ES-I3 (cell line): ENCODE data around the gene HYDIN.
A peak's percentile ranks its signal among the peaks of the same experiment; 100 is the strongest.
"Not testable (repeated sequence)": the region's sequence is repeated elsewhere in the genome, so short reads cannot be mapped to it uniquely, and the experiment has no call there.

Source experiments
- H3K36me3 ChIP-seq: 2 replicates; pipeline ENCODE4 v1.6.1; 2013; ENCODE audit warnings: mild to moderate bottlenecking, low read length, control low read depth, moderate library complexity; ENCODE audit not compliant: insufficient read depth
- H3K4me1 ChIP-seq: 2 replicates; pipeline ENCODE4 v1.6.1; 2013; ENCODE audit warnings: mild to moderate bottlenecking, control low read depth, low read length; ENCODE audit not compliant: insufficient read depth
- H3K9ac ChIP-seq: 2 replicates; pipeline ENCODE4 v1.6.1; 2013; ENCODE audit warnings: low read depth, mild to moderate bottlenecking, low read length, moderate library complexity
- H3K9me3 ChIP-seq: 2 replicates; pipeline ENCODE4 v1.6.1; 2013; ENCODE audit warnings: mild to moderate bottlenecking, low read length, moderate library complexity; ENCODE audit not compliant: control insufficient read depth, insufficient read depth

HYDIN gene

DNA sequence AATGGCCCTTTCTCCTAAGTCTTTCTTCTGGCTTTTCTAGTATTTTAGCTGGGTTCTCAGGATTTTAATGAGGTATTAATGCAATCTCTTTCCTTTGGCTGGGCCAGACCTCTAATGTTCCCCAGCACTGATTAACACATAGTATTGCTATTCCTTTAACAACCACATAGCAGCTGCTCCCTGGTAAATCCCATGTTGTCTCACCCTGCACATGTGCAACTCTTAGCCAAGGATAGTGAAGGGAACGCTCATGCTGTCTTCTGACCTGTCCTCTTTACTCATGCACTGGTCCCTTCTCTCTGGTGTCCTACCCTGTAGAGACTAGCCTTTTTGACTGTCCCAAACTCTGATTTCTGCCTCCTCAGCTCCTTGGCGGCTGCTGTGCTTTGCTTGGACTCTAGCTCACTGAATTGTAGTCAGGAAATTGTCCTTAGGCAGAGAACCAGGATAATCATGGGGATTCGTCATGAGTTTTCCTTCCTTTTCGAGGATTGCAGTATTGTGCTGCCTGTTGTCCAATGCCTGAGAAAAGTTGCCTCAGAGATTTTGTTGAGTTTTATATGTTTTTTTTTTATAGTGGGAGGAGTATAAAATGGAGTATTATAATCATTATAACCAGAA, 406.9 kb downstream of the HYDIN start:
- not testable (repeated sequence) for H3K4me1 ChIP-seq, H3K9me3 ChIP-seq, H3K36me3 ChIP-seq, H3K9ac ChIP-seq

DNA sequence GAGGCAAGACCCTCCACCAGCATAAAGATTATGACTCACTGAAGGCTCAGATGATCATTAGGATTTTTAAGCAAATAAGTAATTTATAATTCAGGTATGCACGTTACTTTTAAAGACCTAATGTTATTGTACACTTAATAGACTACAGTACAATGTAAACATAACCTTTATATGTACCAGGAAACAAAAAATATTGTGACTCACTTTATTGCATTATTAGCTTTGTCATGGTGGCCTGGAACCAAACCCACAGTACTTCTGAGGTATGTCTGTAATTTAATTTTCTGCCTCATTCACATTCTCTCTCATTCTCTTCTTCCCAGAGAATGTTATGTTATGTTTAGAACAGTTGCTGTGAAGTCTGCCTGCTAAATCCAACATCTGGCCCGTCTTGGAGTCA, 407.8 kb downstream of the HYDIN start:
- not testable (repeated sequence) for H3K4me1 ChIP-seq, H3K9me3 ChIP-seq, H3K9ac ChIP-seq, H3K36me3 ChIP-seq

DNA sequence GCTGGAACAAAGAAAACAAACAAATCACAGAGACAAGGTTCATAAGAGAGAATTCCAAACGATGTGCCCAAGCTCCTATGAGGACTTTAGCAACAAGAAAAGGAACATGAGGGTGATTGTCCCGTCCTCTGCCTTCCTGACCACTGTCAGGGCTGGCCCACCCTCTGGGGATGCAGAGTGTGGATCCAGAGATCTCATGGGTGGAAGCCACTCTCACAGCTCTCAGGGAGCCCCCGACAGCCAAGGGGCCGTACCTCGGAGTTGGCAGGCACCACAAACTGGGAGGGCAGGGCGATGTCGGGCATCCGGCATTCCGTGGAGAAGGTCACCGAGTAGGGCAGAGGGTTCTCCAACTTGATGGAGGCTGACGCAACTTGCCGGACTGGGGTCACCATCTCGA, 412.4 kb downstream of the HYDIN start:
- not testable (repeated sequence) for H3K9ac ChIP-seq, H3K9me3 ChIP-seq, H3K4me1 ChIP-seq, H3K36me3 ChIP-seq

- no peaks in the 10 kb centered on the region for H3K4me1 ChIP-seq
- no peaks in the 10 kb centered on the region for H3K9me3 ChIP-seq
- no peaks in the 10 kb centered on the region for H3K36me3 ChIP-seq
- H3K9ac ChIP-seq = no peak overlapping the region
These were observed 421.0 kb downstream of the HYDIN start for GRCh38 chr16:70809392-70810060.

GRCh38 chr16:70808371-70808770, 422.2 kb downstream of the HYDIN start:
- no peak overlapping the region for H3K9ac ChIP-seq
- H3K9me3 ChIP-seq = no peaks in the 10 kb centered on the region
- H3K36me3 ChIP-seq = no peaks in the 10 kb centered on the region
- no peaks in the 10 kb centered on the region for H3K4me1 ChIP-seq

DNA sequence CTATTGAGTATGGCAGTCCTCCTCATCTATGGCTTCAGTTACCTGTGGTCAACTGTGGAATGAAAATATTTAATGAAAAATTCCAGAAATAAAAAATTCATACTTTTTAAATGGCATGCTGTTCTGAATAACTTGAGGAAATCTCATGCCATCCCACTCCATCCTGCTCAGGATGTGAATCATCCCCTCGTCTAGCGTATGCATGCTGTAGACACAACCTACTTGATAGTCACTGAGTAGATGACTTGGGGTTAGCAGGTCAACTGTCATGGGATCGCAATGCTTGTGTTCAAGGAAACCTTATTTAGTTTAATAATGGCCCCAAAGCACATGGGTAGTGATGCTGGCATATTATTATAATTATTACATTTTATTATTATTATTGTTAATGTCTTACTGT, 424.7 kb downstream of the HYDIN start:
- Histone ChIP-seq H3K9ac (no peak overlapping the region), H3K9me3 (no peaks in the 10 kb centered on the region), H3K4me1 (peaks cover 5% of the 10 kb centered on the region; the same call in 1 of the 2 replicates), H3K36me3 (no peaks in the 10 kb centered on the region)

DNA sequence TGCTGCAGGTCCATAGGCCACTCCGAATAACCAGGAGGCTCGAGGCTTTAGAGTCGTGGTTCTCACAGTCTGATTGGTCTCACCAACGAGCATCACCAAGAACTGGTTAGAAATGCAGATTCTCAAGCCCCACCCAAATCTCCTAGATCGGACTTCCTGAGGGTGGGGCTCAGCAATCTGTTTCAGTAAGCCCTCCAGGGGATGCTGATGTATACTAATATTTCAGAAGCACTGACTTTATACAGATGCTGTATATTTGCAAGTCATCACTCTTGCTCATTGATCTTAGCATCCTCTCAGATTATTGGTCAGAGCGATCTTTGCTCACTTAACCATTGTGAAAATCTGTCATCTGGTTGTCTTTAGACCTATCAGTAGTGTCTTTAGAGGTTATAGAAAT, 425.1 kb downstream of the HYDIN start:
- Histone ChIP-seq H3K4me1 (peaks cover 5% of the 10 kb centered on the region; the same call in 1 of the 2 replicates), H3K9ac (no peak overlapping the region), H3K36me3 (no peaks in the 10 kb centered on the region), H3K9me3 (no peaks in the 10 kb centered on the region)

- Histone ChIP-seq H3K9me3 (no peaks in the 10 kb centered on the region), H3K9ac (no peak overlapping the region; the same call in 1 of the 2 replicates), H3K4me1 (peaks cover 11% of the 10 kb centered on the region; the same call in 1 of the 2 replicates), H3K36me3 (no peaks in the 10 kb centered on the region)
These were observed 425.8 kb downstream of the HYDIN start for GRCh38 chr16:70804734-70805169.

DNA sequence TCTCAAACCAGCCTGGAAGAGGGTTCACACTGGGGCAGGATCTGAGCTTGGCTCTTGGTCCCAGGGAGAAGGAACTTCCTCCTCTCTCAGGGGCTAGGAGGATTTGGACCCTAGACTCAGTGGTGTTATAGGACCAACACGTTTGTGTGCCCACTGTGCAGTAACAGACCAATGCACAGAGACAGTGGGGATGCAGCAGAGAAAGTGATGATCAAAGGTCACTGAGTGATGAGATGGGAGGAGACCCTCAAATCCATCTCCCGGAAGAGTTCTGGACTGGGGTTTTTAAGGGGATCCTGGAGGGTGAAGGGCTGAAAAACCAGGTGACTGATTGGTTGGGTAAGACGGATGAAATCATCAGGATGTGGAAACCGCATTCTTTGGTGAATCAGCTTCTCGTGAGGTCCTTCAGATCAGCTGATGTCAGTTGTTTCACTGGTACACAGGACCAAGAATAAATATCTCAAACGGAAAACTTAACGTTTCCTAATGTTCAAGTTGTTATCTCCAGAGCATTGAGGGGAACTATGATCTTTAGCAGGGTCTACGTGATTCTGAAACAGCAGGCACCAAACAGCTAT, 426.3 kb downstream of the HYDIN start:
- H3K36me3 ChIP-seq = no peaks in the 10 kb centered on the region
- peaks cover 15% of the 10 kb centered on the region; the same call in 1 of the 2 replicates for H3K4me1 ChIP-seq
- H3K9ac ChIP-seq = no peak overlapping the region
- H3K9me3 ChIP-seq = no peaks in the 10 kb centered on the region

DNA sequence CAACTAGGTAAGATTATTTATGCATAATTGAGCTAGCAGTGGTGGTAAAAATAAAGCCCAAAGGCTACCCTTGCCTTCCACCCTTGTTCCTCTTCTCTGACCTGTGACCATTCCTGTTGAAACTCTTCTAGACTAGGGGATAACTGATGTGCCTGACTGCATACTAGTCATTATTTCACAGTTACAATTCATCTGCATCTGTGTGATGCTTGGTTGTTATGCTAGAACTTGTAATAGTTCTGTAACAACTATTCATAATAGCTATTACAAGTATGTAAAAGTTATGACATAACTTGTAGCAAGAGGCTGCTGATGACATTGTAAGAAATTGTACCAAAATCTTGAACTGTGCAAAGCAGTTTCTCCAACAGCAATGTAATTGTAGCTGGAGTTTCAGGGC, 427.2 kb downstream of the HYDIN start:
- Histone ChIP-seq H3K9ac (no peak overlapping the region), H3K9me3 (no peaks in the 10 kb centered on the region), H3K4me1 (peaks cover 17% of the 10 kb centered on the region; the same call in 1 of the 2 replicates), H3K36me3 (no peaks in the 10 kb centered on the region)

DNA sequence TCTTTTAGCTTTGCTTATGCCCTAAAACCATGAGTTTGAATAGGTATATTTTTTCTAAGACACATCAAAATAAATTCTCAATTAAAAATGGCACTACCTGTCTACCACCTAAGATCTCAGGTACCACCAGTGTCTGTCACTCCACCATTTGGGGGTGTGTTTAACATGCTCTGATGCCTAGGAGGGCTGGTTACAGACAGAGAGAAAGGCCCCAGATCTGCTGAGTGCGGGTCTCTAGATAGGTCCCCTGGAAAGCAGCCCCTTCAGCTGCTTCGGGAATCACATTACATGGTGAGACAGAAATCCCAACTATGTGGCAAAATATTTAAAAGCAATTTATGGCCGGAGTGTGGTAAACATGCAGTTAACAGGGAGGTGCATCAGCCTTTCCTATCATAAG, 428.9 kb downstream of the HYDIN start:
- Histone ChIP-seq H3K36me3 (no peaks in the 10 kb centered on the region), H3K9me3 (no peaks in the 10 kb centered on the region), H3K4me1 (peaks cover 17% of the 10 kb centered on the region; the same call in 1 of the 2 replicates), H3K9ac (peak overlapping the region; percentile 98; the same call in 1 of the 2 replicates)

- Histone ChIP-seq H3K9me3 (no peaks in the 10 kb centered on the region), H3K36me3 (no peaks in the 10 kb centered on the region), H3K9ac (peak within 1 kb of the TSS; percentile 98), H3K4me1 (peaks cover 17% of the 10 kb centered on the region; the same call in 1 of the 2 replicates)
These were observed 429.6 kb downstream of the HYDIN start, which contains the start of gene VAC14 for GRCh38 chr16:70800781-70801480. VAC14 (minus strand) TSS chr16:70801158; CDS start chr16:70800900, 258 bp downstream.

GRCh38 chr16:70800311-70800710, 430.2 kb downstream of the HYDIN start:
- Histone ChIP-seq H3K9ac (peak overlapping the region; percentile 98), H3K36me3 (no peaks in the 10 kb centered on the region), H3K9me3 (no peaks in the 10 kb centered on the region), H3K4me1 (peaks cover 17% of the 10 kb centered on the region; the same call in 1 of the 2 replicates)

DNA sequence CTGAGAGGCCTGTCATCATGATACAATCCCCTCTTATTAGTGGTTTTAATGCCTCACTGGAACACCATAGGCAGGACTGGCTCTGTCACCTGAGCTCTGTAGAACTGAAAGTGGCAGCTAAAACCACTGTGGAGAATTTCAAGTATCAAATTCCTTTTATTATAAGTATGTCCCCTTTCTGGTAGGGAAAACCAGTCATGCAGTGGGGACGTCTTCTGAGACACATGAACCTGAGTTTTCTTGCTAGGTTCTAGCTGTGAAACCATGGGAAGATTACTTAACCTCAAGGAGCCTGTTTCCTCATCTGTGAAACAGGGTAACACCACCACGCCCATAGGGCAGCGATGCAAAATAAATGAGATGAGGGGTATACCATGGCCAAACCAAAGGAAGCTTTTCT, 434.2 kb downstream of the HYDIN start:
- H3K9ac ChIP-seq = no peak overlapping the region
- H3K9me3 ChIP-seq = no peaks in the 10 kb centered on the region
- no peaks in the 10 kb centered on the region for H3K36me3 ChIP-seq
- H3K4me1 ChIP-seq = peaks cover 12% of the 10 kb centered on the region; the same call in 1 of the 2 replicates
